WTC11 (cell line): ENCODE results near the gene DNM3. TPM values are rescaled to one million over a fixed set of nuclear protein-coding genes. Genes with fewer than 3 reads are reported as not detected.

Source experiments
- ATAC-seq: fragments of 200-7000 bp; cut with Tn5 transposase; 2 replicates; pipeline ENCODE4 v1.10.0; 2021; ENCODE audit warnings: mild to moderate bottlenecking, moderate library complexity
- CTCF ChIA-PET: fragments of 300-600 bp; sonication (Branson Sonifier 250); formaldehyde crosslinking; loops from one replicate; lab custom pipeline; 2021; ENCODE audit warnings: antibody characterized with exemption; lab: Charles Lee
- POLR2A ChIA-PET: fragments of 350-600 bp; sonication (Branson Sonifier 250); formaldehyde crosslinking; loops from one replicate; lab custom pipeline; 2021; ENCODE audit warnings: antibody characterized with exemption; lab: Charles Lee
- DNase-seq: peaks from one replicate; pipeline ENCODE4 v3.0.0; 2021; ENCODE audit warnings: low spot score
- H3K27ac Mint-ChIP-seq: 2 replicates; pipeline ENCODE4 v1.8.0; 2021; ENCODE audit warnings: mixed read lengths
- H3K27me3 Mint-ChIP-seq: 2 replicates; pipeline ENCODE4 v1.8.0; 2021; ENCODE audit warnings: low read depth, mild to moderate bottlenecking, moderate library complexity, mixed read lengths
- H3K36me3 Mint-ChIP-seq: 2 replicates; pipeline ENCODE4 v1.8.0; 2021; ENCODE audit warnings: mixed read lengths
- H3K4me1 Mint-ChIP-seq: 2 replicates; pipeline ENCODE4 v1.8.0; 2022; ENCODE audit warnings: mixed read lengths
- H3K4me3 Mint-ChIP-seq: 2 replicates; pipeline ENCODE4 v1.8.0; 2021; ENCODE audit warnings: mild to moderate bottlenecking, moderate library complexity, mixed read lengths
- H3K9me3 Mint-ChIP-seq: 2 replicates; pipeline ENCODE4 v1.8.0; 2021; ENCODE audit warnings: mixed read lengths
- CBFB ChIP-seq: sonication (generic); formaldehyde crosslinking; IDR thresholded peaks from 2 replicates; pipeline ENCODE4 v1.8.1; 2022; ENCODE audit warnings: mild to moderate bottlenecking, low read depth, missing genetic modification reagents
- CREB1 ChIP-seq: sonication (generic); formaldehyde crosslinking; IDR thresholded peaks from 2 replicates; pipeline ENCODE4 v1.8.0; 2023; ENCODE audit warnings: mild to moderate bottlenecking, missing genetic modification reagents
- ELF4 ChIP-seq: sonication (generic); formaldehyde crosslinking; IDR thresholded peaks from 2 replicates; pipeline ENCODE4 v1.8.1; 2022; ENCODE audit warnings: low read depth, mild to moderate bottlenecking, moderate library complexity, missing genetic modification reagents
- ETV6 ChIP-seq: sonication (generic); formaldehyde crosslinking; IDR thresholded peaks from 2 replicates; pipeline ENCODE4 v1.8.1; 2022; ENCODE audit warnings: mild to moderate bottlenecking, missing genetic modification reagents
- GABPB1 ChIP-seq: sonication (generic); formaldehyde crosslinking; IDR thresholded peaks from 2 replicates; pipeline ENCODE4 v1.8.1; 2023; ENCODE audit warnings: mild to moderate bottlenecking, missing genetic modification reagents
- JAZF1 ChIP-seq: fragments of 250-450 bp; sonication (Bioruptor Pico); IDR thresholded peaks from 2 replicates; pipeline ENCODE4 v1.9.0; 2021; ENCODE audit warnings: moderate library complexity, mild to moderate bottlenecking, inconsistent platforms
- NFATC4 ChIP-seq: fragments of 250-450 bp; sonication (Bioruptor Pico); IDR thresholded peaks from 2 replicates; pipeline ENCODE4 v1.9.0; 2021; ENCODE audit warnings: mild to moderate bottlenecking
- NFE2L1 ChIP-seq: sonication (generic); formaldehyde crosslinking; IDR thresholded peaks from 2 replicates; pipeline ENCODE4 v1.8.1; 2023; ENCODE audit warnings: missing genetic modification reagents
- NR1H2 ChIP-seq: sonication (generic); formaldehyde crosslinking; IDR thresholded peaks from 2 replicates; pipeline ENCODE4 v1.9.0; 2021; ENCODE audit warnings: mild to moderate bottlenecking, moderate library complexity, missing genetic modification reagents
- PRRX2 ChIP-seq: fragments of 250-450 bp; sonication (Bioruptor Pico); IDR thresholded peaks from 2 replicates; pipeline ENCODE4 v1.8.0; 2021; ENCODE audit warnings: mild to moderate bottlenecking
- SMAD3 ChIP-seq: sonication (generic); formaldehyde crosslinking; IDR thresholded peaks from 2 replicates; pipeline ENCODE4 v1.8.0; 2022; ENCODE audit warnings: missing genetic modification reagents, mild to moderate bottlenecking, borderline replicate concordance
- TCF7 ChIP-seq: sonication (generic); formaldehyde crosslinking; IDR thresholded peaks from 2 replicates; pipeline ENCODE4 v1.8.0; 2022; ENCODE audit warnings: mild to moderate bottlenecking, low read depth, missing genetic modification reagents, moderate library complexity
- ZBTB21 ChIP-seq: sonication (generic); formaldehyde crosslinking; IDR thresholded peaks from 2 replicates; pipeline ENCODE4 v1.8.1; 2023; ENCODE audit warnings: mild to moderate bottlenecking, missing genetic modification reagents, borderline replicate concordance
- ZNF232 ChIP-seq: sonication (generic); formaldehyde crosslinking; IDR thresholded peaks from 2 replicates; pipeline ENCODE4 v1.8.0; 2022; ENCODE audit warnings: mild to moderate bottlenecking, missing genetic modification reagents
- ZNF317 ChIP-seq: sonication (generic); formaldehyde crosslinking; IDR thresholded peaks from 2 replicates; pipeline ENCODE4 v1.8.1; 2023; ENCODE audit warnings: low read depth, mild to moderate bottlenecking, moderate library complexity, missing genetic modification reagents, borderline replicate concordance
- ZNF396 ChIP-seq: fragments of 250-450 bp; sonication (Bioruptor Pico); IDR thresholded peaks from 2 replicates; pipeline ENCODE4 v1.8.0; 2021; ENCODE audit warnings: mild to moderate bottlenecking, moderate library complexity, borderline replicate concordance
- ZNF416 ChIP-seq: fragments of 250-450 bp; sonication (Bioruptor Pico); IDR thresholded peaks from 2 replicates; pipeline ENCODE4 v1.9.0; 2021; ENCODE audit warnings: mild to moderate bottlenecking, inconsistent platforms
- ZNF423 ChIP-seq: fragments of 250-450 bp; sonication (Bioruptor Pico); IDR thresholded peaks from 2 replicates; pipeline ENCODE4 v2.1.2; 2022; ENCODE audit warnings: mild to moderate bottlenecking, moderate library complexity
- total RNA-seq: library from RNA; stranded (reverse); gene quantifications from 3 replicates; pipeline ENCODE4 v1.2.3, GENCODE V29; 2021
- TF ChIP-seq, protein P1 (sequence below): fragments of 250-450 bp; sonication (Bioruptor Pico); IDR thresholded peaks from 2 replicates; pipeline ENCODE4 v1.9.0; 2021; ENCODE audit warnings: moderate library complexity, mild to moderate bottlenecking, inconsistent platforms, borderline replicate concordance
- TF ChIP-seq, protein P2 (sequence below): sonication (generic); formaldehyde crosslinking; IDR thresholded peaks from 2 replicates; pipeline ENCODE4 v1.8.1; 2022; ENCODE audit warnings: low read depth, missing genetic modification reagents, borderline replicate concordance
- TF ChIP-seq, protein P3 (sequence below): sonication (generic); formaldehyde crosslinking; IDR thresholded peaks from 2 replicates; pipeline ENCODE4 v1.8.0; 2022; ENCODE audit warnings: mild to moderate bottlenecking, missing genetic modification reagents
- TF ChIP-seq, protein P4 (sequence below): fragments of 250-450 bp; sonication (Bioruptor Pico); IDR thresholded peaks from 2 replicates; pipeline ENCODE4 v1.9.0; 2021; ENCODE audit warnings: mild to moderate bottlenecking
- TF ChIP-seq, protein P5 (sequence below): sonication (generic); formaldehyde crosslinking; IDR thresholded peaks from 2 replicates; pipeline ENCODE4 v1.8.0; 2022; ENCODE audit warnings: missing genetic modification reagents

Gene DNM3
- total RNA-seq, 1 experiment from 2014 or later, result 1.9 TPM

DNA sequence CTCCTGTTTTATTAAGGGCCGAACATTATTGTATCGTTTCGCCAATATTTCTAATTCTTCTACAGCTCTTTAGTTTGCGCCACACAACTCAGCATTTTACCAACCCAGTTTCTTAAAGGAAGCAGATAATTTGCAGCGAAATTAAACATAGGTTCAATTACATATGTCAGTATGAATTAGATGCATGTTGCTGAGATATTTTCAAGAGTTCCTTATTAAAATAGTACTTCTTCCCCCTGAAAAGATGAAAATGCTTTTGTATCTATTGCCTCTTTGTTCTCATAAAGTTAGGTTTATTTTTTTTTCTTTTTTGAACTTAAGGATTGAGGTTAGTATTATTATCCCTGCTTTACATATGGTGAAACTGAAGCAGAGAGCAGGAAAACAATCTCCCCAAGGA, 395.7 kb downstream of the DNM3 start:
- Mint-ChIP-seq H3K27ac (no peak overlapping the region), H3K4me1 (no peaks in the 10 kb centered on the region), H3K27me3 (no peaks in the 10 kb centered on the region), H3K36me3 (no peaks in the 10 kb centered on the region), H3K4me3 (no peak overlapping the region), H3K9me3 (0 out of 2 replicates have a peak, but pooled peaks cover under 1% of the 10 kb centered on the region)
- DNase-seq (no peak), ATAC-seq (no peak)
- TF ChIP-seq, protein P1, sequence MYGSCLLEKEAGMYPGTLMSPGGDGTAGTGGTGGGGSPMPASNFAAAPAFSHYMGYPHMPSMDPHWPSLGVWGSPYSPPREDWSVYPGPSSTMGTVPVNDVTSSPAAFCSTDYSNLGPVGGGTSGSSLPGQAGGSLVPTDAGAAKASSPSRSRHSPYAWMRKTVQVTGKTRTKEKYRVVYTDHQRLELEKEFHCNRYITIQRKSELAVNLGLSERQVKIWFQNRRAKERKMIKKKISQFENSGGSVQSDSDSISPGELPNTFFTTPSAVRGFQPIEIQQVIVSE, result no peak
- TF ChIP-seq ZNF317 (CRISPR knock-in tag) (no peak), ZNF232 (no peak), SMAD3 (CRISPR knock-in tag) (no peak), NR1H2 (CRISPR knock-in tag) (no peak), PRRX2 (CRISPR knock-in tag) (no peak), ZNF423 (CRISPR knock-in tag) (no peak), CBFB (CRISPR knock-in tag) (no peak), TCF7 (CRISPR knock-in tag) (no peak), ZNF396 (no peak), NFATC4 (CRISPR knock-in tag) (no peak), CREB1 (no peak), ZNF416 (CRISPR knock-in tag) (no peak), NFE2L1 (no peak)
- TF ChIP-seq, protein P2, sequence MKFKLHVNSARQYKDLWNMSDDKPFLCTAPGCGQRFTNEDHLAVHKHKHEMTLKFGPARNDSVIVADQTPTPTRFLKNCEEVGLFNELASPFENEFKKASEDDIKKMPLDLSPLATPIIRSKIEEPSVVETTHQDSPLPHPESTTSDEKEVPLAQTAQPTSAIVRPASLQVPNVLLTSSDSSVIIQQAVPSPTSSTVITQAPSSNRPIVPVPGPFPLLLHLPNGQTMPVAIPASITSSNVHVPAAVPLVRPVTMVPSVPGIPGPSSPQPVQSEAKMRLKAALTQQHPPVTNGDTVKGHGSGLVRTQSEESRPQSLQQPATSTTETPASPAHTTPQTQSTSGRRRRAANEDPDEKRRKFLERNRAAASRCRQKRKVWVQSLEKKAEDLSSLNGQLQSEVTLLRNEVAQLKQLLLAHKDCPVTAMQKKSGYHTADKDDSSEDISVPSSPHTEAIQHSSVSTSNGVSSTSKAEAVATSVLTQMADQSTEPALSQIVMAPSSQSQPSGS (CRISPR knock-in tag), result no peak
- ChIA-PET CTCF (no interaction called here), POLR2A (no interaction called here)

DNA sequence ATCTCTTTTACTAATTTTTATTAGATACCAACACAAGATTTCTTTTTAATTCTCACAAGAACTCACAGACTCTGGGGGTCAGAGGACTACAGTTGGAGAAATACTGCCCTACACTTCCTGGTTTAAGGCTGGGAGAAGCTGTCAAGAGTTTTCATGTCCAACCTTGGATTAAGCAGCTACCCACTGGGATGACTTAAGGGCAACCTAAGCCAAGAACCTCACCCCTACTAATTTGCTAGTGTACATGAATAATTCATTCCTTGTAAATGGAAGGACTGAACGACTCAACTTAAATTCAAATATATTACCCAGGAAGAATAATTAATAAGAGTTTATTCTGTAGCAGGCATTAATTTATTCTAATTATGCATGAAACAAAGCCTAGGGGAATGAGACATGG, 396.9 kb downstream of the DNM3 start:
- ATAC-seq (no peak), DNase-seq (no peak)
- ChIA-PET CTCF (no interaction called here), POLR2A (no interaction called here)
- H3K4me1 Mint-ChIP-seq, result no peaks in the 10 kb centered on the region
- no peak for TF ChIP-seq ZNF232
- no peak for TF ChIP-seq ELF4 (CRISPR knock-in tag)
- no peak for TF ChIP-seq ZBTB21
- TF ChIP-seq NFE2L1, result no peak
- TF ChIP-seq, protein P3, sequence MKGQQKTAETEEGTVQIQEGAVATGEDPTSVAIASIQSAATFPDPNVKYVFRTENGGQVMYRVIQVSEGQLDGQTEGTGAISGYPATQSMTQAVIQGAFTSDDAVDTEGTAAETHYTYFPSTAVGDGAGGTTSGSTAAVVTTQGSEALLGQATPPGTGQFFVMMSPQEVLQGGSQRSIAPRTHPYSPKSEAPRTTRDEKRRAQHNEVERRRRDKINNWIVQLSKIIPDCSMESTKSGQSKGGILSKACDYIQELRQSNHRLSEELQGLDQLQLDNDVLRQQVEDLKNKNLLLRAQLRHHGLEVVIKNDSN, result no peak
- no peak for TF ChIP-seq CBFB (CRISPR knock-in tag)
- TF ChIP-seq, protein P4, sequence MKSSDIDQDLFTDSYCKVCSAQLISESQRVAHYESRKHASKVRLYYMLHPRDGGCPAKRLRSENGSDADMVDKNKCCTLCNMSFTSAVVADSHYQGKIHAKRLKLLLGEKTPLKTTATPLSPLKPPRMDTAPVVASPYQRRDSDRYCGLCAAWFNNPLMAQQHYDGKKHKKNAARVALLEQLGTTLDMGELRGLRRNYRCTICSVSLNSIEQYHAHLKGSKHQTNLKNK (CRISPR knock-in tag), result no peak
- no peak for TF ChIP-seq JAZF1 (CRISPR knock-in tag)
- no peak for TF ChIP-seq GABPB1 (CRISPR knock-in tag)
- no peak for TF ChIP-seq ETV6 (CRISPR knock-in tag)
- TF ChIP-seq CREB1, result no peak
- TF ChIP-seq, protein P5, sequence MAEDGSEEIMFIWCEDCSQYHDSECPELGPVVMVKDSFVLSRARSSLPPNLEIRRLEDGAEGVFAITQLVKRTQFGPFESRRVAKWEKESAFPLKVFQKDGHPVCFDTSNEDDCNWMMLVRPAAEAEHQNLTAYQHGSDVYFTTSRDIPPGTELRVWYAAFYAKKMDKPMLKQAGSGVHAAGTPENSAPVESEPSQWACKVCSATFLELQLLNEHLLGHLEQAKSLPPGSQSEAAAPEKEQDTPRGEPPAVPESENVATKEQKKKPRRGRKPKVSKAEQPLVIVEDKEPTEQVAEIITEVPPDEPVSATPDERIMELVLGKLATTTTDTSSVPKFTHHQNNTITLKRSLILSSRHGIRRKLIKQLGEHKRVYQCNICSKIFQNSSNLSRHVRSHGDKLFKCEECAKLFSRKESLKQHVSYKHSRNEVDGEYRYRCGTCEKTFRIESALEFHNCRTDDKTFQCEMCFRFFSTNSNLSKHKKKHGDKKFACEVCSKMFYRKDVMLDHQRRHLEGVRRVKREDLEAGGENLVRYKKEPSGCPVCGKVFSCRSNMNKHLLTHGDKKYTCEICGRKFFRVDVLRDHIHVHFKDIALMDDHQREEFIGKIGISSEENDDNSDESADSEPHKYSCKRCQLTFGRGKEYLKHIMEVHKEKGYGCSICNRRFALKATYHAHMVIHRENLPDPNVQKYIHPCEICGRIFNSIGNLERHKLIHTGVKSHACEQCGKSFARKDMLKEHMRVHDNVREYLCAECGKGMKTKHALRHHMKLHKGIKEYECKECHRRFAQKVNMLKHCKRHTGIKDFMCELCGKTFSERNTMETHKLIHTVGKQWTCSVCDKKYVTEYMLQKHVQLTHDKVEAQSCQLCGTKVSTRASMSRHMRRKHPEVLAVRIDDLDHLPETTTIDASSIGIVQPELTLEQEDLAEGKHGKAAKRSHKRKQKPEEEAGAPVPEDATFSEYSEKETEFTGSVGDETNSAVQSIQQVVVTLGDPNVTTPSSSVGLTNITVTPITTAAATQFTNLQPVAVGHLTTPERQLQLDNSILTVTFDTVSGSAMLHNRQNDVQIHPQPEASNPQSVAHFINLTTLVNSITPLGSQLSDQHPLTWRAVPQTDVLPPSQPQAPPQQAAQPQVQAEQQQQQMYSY, result no peak
- H3K27ac Mint-ChIP-seq, result no peak overlapping the region
- no peak overlapping the region for H3K4me3 Mint-ChIP-seq
- no peaks in the 10 kb centered on the region for H3K27me3 Mint-ChIP-seq
- no peaks in the 10 kb centered on the region for H3K9me3 Mint-ChIP-seq
- no peaks in the 10 kb centered on the region for H3K36me3 Mint-ChIP-seq
